22Rv1 (cell line): Measurements from ENCODE around the gene WDR49.

Experiments
- ZFX ChIP-seq: fragments of 450-650 bp; IDR thresholded peaks from 2 replicates; pipeline ENCODE4 v1.6.1; 2017; ENCODE audit warnings: antibody characterized with exemption, borderline replicate concordance
- TF ChIP-seq, protein P1 (sequence below): fragments of 450-650 bp; IDR thresholded peaks from 2 replicates; pipeline ENCODE4 v1.5.1; 2017; ENCODE audit warnings: mild to moderate bottlenecking

DNA sequence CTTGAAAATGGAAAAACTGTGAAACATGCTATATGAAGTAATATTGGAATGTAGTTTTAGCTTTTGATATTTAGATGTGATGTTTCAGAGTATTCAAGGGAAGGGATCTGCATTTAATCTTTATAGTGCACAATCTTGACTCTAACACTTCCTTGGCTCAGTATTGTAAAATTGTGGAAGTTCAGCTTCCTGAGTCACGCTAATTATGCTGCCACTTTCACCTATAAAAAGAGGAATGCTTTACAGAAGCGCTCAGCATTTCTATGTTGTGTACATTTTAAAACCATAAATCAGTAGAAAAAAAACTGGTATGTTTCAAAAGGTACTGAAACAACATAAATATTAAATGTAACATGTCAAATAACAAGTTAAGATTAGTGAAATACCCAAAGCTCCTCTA lies 212.5 kb downstream of the WDR49 start:
- TF ChIP-seq, protein P1, sequence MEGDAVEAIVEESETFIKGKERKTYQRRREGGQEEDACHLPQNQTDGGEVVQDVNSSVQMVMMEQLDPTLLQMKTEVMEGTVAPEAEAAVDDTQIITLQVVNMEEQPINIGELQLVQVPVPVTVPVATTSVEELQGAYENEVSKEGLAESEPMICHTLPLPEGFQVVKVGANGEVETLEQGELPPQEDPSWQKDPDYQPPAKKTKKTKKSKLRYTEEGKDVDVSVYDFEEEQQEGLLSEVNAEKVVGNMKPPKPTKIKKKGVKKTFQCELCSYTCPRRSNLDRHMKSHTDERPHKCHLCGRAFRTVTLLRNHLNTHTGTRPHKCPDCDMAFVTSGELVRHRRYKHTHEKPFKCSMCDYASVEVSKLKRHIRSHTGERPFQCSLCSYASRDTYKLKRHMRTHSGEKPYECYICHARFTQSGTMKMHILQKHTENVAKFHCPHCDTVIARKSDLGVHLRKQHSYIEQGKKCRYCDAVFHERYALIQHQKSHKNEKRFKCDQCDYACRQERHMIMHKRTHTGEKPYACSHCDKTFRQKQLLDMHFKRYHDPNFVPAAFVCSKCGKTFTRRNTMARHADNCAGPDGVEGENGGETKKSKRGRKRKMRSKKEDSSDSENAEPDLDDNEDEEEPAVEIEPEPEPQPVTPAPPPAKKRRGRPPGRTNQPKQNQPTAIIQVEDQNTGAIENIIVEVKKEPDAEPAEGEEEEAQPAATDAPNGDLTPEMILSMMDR = no peak
- TF ChIP-seq ZFX = no peak
